Fibroblast of skin of scalp (primary cell): ENCODE measurements around the gene PPFIA2. TPM values are rescaled to one million over a fixed set of nuclear protein-coding genes. Genes with fewer than 3 reads are reported as not detected.

Source experiments
- DNase-seq: peaks from one replicate; pipeline ENCODE4 v3.0.0-alpha.2; 2013
- polyA plus RNA-seq, 2 experiments: library from polyadenylated mRNA; unstranded; fragments of 120-200 nt; gene quantifications; one replicate each; pipeline ENCODE4 v1.2.1, GENCODE V29; 2013; ENCODE audit not compliant: insufficient read length in 2 of 2

PPFIA2 gene
- polyA plus RNA-seq (2013, experiment 1 of 2; ENCODE audit: insufficient read length), result 0.89 TPM
- polyA plus RNA-seq (2013, experiment 2 of 2; ENCODE audit: insufficient read length), result 0.49 TPM

DNA sequence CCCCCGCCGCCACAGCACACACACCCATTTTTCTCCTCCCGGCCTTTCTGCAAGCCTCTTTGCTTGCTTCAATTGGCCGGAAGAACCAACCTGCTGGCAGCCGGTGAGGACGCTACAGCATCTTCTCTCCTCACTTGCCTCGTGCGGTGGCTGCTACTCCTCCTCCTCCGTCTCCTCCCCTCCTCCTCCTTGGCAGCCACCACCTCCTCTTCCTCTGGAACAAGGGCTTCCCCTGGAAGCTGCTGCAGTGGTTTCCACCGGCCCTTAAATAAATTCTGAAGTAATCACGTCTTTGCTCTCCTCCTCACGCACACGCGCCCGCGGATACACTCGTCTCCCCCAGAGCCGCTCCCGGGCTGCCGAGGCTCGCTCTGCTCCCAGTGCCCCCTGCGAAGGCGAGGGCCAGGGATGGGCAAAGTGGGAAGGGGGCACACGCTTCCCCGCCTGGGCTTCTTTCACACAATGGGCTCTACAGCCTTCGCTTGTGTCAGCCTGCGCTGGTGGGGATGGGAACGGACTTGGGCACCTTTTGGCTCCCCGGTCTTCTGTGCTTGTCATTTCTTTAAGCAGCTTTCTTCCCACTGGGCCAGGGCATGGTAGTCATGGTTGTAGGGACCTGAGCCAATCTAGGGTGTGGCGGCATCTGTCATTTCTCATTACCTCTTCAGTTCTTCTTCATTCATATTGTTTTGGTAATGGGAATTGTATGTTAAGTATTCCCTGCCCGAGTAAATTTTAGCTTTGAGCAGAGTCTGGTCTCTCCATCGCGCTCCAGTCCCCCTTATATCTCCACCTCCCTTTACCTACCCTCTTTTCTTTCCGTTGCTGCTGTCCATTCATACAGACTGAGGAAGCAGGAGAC is at the start of gene PPFIA2:
Gene PPFIA2, minus strand, starts transcription at position 161 of the 862 bp plus-strand sequence.
- peak; percentile 42 for DNase-seq

GRCh38 chr12:81800298-81801148 is 41.4 kb upstream of the PPFIA2 start:
- DNase-seq, result peak; percentile 30

DNA sequence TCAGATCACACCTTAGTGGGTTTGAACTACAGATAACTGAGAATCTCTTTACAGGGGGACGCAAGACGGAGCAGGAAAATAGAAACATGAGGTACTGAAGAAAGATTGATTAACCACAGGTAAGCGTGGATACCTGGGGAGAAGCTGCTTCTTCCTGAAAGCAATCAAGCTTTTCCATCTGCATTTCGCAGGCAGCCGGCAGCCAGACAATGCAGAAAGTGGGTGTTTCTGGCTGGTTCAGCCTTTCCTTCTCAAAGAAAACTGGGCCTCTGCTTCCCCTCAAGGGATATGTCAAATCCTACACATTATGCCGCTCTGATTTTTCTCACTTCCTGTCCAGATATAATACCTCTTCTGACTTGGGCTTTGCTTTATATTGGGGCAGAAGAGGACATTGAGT is 39.1 kb upstream of the PPFIA2 start:
- DNase-seq, result no peak

- DNase-seq, result peak; percentile 25
Observed at GRCh38 chr12:81797100-81797499, 38.0 kb upstream of the PPFIA2 start.

- no peak for DNase-seq
Observed at GRCh38 chr12:81792666-81793065, 33.5 kb upstream of the PPFIA2 start.

- DNase-seq, result no peak
Observed at GRCh38 chr12:81779216-81779615, 20.1 kb upstream of the PPFIA2 start.

GRCh38 chr12:81778719-81779118 is 19.6 kb upstream of the PPFIA2 start:
- no peak for DNase-seq

GRCh38 chr12:81758421-81759189 is 545 bp downstream of the PPFIA2 start:
- peak; percentile 38 for DNase-seq

GRCh38 chr12:81757731-81758365 is 1.3 kb downstream of the PPFIA2 start:
- DNase-seq, result no peak

GRCh38 chr12:81729781-81730180 is 29.4 kb downstream of the PPFIA2 start:
- DNase-seq, result no peak

DNA sequence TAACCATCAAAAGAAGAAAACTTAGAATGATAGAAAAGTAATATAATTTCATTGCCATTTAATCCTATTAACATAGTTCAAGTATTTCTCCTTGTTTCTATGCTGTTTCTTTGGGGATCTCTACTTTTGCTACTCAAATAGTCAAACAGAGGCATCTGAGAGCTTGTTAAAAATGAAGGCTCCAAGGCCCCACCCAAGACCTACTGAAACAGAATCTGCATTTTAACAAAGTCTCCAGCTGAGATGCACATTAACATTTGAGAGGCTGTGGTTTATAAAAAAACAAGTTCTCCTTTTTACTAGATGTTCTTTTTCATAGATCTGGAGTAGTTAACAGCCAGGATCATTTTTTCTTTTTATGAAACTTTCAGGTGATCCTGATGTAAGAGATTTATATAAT is 31.8 kb downstream of the PPFIA2 start:
- no peak for DNase-seq

- DNase-seq, result no peak
Observed at GRCh38 chr12:81726634-81727033, 32.5 kb downstream of the PPFIA2 start.

- no peak for DNase-seq
Observed at GRCh38 chr12:81723361-81723760, 35.8 kb downstream of the PPFIA2 start.

- DNase-seq, result no peak
Observed at GRCh38 chr12:81722004-81722403, 37.1 kb downstream of the PPFIA2 start.

- DNase-seq, result no peak
Observed at GRCh38 chr12:81718616-81719015, 40.5 kb downstream of the PPFIA2 start.

DNA sequence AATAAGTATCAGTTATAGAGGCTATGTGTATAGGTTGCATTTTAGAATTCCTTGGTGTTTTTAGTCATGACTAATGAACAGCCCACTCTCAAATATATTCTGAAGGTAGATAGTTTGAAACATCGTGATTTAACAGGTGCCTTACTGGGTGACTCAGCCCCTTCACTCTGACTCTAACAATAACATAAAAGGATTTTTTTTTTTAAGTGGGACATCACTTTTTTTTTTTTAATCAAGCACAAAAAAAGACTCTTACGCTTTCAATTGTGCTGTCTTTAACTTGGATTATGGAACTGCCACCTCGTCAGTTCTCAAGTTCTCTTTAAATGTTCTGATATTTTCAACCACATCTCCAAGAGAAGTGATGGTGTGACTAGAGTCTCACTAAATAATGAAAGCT is 46.6 kb downstream of the PPFIA2 start:
- DNase-seq, result no peak

DNA sequence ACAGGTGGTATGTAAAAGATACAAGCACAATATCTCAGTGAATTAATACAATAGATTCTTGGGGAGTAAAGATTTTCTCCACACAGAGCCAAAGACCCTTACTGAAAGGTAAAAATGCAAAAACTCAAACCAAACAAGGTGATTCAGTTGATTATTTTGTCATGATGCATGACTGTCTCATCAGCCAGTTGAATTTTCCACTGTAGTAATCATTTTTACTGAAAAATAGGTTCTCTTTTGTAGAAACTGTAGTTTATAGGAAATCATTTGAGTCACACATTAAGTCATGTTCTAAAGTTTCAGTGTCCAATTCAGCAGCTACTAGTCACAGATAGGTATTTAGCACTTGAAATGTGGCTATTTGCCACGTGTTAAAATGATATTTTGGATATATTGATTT is 53.6 kb downstream of the PPFIA2 start:
- no peak for DNase-seq

DNA sequence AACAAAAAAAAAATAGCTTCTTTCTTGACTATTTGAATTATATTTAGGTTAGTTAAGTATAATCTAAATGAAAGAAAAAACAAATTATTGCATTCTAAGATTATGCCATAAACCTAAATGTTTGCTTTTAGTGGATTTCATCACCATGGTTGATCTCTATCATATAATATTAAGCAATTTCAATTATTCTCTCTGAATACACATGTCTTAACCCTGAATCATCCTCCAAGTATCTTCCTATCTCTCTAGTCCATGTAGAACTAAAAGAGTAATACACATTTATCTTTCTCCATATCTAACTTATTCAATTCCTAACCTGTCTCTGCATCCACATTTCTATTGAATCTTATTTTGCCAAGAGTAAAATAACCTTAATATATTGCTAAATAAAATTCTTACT is 59.6 kb downstream of the PPFIA2 start:
- no peak for DNase-seq

GRCh38 chr12:81692008-81692407 is 67.1 kb downstream of the PPFIA2 start:
- DNase-seq, result no peak

DNA sequence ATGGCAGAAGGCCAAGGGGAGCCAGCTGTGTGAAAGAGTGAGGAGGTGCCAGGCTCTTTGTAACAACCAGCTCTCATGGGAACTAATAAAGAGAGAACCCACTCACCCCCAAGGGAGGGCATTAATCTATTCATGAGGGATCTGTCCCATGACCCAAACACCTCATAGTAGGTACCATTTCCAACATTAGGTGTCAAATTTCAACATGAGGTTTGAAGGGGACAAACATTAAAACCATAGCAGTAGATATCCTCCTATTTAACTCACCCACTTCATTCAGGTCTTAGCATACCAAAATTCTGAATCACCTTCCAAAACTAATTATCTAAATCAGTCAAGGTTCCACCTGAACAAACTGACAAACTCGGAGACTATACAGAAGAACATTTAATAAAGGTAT is 75.3 kb downstream of the PPFIA2 start:
- DNase-seq, result no peak

DNA sequence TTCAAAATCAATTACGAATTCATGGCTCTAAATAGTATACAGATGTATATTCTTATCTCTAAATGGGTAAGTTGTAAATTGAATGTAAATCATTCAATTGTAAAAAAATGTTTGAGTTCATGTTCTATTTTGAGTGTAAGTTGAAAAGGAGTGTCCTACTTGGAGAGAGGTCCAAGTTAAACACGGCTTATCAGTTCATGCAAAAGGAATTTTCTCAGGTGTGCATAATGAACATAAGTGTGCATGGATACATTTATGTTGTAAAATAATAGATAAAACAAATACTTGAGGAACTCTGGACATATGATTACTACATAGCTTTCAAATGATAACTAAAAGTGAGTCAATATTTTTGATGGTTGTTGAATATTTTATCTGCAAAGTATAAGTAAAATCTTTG is 79.5 kb downstream of the PPFIA2 start:
- no peak for DNase-seq

DNA sequence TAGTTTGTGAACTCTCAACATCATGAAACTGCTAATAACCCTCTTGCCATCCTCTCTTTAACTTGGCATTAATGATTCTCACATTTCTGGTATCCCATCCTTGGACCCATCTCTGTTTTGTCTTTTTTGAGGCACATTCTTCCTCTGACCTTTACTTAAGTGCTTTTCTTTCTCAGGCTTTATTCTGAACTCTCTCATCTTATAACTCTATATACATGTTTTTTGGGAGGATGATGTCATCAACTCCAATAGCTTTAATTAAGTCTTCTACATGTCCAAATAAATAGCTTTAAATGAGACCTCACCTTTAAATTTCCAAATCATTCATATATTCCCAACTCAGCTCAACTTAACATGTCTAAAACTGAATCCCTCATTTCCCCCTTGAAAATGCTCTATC is 88.4 kb downstream of the PPFIA2 start:
- no peak for DNase-seq
